GM08714 (cell line): ENCODE measurements around the gene SPTAN1.
"Not testable (repeated sequence)": the region's sequence is repeated elsewhere in the genome, so short reads cannot be mapped to it uniquely, and the experiment has no call there.

ENCODE experiments used
- H3K4me3 ChIP-seq: fragments of 200-500 bp; sonication (Bioruptor generic); 2 replicates; pipeline ENCODE4 v1.5.1; 2014; ENCODE audit warnings: mild to moderate bottlenecking, low read length, inconsistent platforms
- ZNF274 ChIP-seq: IDR thresholded peaks from 2 replicates; pipeline ENCODE4 v1.6.1; 2012; ENCODE audit warnings: mild to moderate bottlenecking, low read depth, low read length

Gene SPTAN1

GRCh38 chr9:128568470-128569078, 16.2 kb downstream of the SPTAN1 start:
- TF ChIP-seq ZNF274, result no peak
- no peak overlapping the region for H3K4me3 ChIP-seq

DNA sequence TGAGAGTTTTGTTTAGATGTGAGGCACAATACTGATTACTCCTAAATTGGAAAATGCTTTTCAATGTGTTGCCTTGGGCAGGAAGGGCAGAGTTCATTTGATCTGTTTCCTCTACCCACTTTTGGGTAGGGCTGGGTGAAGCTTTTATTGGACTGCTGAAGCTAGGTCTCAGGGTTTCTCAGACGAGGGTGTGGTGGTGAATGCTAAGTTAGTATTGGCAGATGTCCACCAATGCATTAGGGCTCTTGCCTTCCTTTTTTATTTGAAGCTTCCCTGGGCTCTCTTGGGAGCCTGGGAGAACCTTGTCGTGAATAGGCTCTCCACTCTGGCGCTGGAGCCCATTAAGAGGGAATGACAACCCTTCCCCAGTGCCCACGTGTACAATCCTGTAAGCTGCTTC, 23.1 kb downstream of the SPTAN1 start:
- TF ChIP-seq ZNF274, result no peak
- H3K4me3 ChIP-seq, result no peak overlapping the region

GRCh38 chr9:128575916-128576315, 23.5 kb downstream of the SPTAN1 start:
- TF ChIP-seq ZNF274, result no peak
- no peak overlapping the region for H3K4me3 ChIP-seq

DNA sequence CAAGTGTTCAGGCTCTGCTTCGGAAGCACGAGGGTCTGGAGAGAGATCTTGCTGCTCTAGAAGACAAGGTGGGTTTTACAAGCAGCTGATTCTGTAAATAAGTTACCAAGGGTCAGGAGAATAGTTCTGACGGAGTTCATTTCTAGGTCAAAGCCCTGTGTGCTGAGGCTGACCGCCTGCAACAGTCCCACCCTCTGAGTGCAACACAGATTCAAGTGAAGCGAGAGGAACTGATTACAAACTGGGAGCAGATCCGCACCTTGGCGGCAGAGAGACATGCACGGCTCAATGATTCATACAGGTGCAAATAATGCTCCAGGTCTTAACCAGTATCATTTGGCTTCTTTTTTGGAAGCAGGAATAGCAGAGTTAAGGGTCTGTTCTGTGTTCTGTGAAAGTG, 24.8 kb downstream of the SPTAN1 start:
- no peak for TF ChIP-seq ZNF274
- H3K4me3 ChIP-seq, result no peak overlapping the region

DNA sequence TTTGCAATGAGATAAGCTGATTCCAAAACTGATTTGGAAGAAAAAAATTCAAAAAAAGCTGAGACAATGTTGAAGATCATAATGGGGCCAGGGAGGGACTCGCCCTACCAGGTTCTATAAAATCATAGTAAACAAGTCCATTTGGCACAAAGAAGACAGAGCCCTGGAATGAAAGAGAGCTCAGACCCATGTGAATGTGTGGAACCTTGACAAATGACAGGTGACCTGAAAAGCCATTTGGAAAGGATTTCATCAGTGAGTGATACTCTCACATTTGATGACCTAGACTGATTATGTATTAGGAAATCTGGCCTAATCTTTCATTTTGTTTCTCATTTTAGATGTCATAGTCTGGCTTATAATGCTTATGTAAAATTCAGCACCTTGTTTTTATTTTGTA, 26.8 kb downstream of the SPTAN1 start:
- H3K4me3 ChIP-seq, result no peak overlapping the region
- no peak for TF ChIP-seq ZNF274

DNA sequence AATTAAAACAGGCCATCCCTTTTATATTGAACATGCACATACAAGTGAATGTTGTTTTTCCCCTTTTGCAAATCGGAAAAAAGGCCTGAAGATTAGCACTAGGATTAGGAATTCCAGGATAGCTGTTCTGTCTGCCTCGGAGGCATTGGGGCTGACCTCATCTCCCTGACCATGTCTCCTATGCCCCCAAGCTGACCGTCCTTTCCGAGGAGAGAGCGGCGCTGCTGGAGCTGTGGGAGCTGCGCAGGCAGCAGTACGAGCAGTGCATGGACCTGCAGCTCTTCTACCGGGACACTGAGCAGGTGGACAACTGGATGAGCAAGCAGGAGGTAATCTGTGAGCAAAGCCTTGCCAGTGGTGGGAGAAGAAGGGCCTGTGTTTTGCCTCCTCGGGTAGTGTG, 28.3 kb downstream of the SPTAN1 start:
- TF ChIP-seq ZNF274, result no peak
- no peak overlapping the region for H3K4me3 ChIP-seq

- H3K4me3 ChIP-seq, result not testable (repeated sequence)
Measured at GRCh38 chr9:128585155-128585554, 32.8 kb downstream of the SPTAN1 start.

- H3K4me3 ChIP-seq, result not testable (repeated sequence)
Measured at GRCh38 chr9:128586934-128587333, 34.5 kb downstream of the SPTAN1 start.

DNA sequence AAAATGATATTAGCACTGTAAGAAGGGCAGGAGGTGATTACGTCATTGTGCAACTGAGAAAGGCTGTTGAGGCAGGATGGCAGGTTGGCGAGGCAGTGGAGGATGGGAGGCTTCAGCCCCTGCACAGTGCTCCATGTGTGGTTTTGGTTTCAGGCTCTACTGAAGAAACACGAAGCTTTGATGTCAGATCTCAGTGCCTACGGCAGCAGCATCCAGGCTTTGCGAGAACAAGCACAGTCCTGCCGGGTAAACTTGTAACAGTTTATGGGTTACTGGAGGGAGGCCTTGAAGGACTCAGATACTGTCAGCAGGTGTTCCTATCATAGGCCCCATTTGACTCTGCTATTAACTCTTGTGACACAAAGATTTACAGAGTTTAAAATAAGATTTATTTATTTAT, 35.1 kb downstream of the SPTAN1 start:
- TF ChIP-seq ZNF274, result no peak
- H3K4me3 ChIP-seq, result no peak overlapping the region

DNA sequence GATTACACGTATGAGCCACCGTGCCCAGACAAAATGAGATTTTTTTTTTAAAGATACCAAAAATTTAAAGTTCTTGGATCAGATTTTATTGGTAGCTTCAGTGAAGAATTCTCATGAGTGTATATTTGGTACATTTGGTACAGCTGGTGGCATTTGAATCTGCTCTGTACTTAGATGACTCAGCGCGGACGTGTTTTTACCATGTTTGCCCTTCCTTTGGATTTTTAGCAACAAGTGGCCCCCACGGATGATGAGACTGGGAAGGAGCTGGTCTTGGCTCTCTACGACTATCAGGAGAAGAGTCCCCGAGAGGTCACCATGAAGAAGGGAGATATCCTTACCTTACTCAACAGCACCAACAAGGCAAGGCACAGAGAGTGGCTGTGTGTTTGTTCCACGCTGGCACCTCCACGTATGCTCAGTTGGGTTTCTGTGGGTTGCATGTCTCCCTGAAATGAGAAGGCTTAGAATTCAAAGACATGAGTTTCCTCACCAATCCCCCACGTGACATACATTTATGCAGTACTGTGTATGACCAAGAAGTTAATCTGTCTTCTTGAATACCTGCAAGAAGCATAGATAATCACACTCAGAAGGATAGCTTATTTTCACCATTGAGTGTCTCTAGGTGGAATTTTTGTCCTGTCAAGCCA, 36.3 kb downstream of the SPTAN1 start:
- TF ChIP-seq ZNF274, result no peak
- H3K4me3 ChIP-seq, result no peak overlapping the region

DNA sequence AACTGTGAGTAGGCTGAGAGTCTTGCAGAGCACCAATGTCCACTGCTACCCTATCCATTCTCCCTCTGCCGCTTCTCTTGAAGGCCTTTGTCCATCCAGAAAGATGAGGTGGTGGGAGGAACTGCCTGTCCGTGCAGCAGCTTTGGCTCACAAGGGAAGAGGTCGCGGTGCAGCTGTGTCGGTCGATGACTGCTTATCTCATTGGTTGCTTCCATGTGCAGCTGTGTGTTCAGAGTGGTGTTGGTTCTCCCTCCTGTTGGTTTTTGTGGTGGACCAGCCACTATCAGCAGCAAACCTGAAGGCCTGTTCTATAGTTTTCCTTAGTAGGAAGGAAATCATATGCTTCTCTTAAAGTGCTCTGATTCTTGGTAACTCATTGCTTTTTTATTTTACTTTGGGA, 40.7 kb downstream of the SPTAN1 start:
- H3K4me3 ChIP-seq, result no peak overlapping the region
- TF ChIP-seq ZNF274, result no peak

GRCh38 chr9:128593856-128594255, 41.5 kb downstream of the SPTAN1 start:
- no peak for TF ChIP-seq ZNF274
- no peak overlapping the region for H3K4me3 ChIP-seq

GRCh38 chr9:128595471-128595870, 43.1 kb downstream of the SPTAN1 start:
- no peak overlapping the region for H3K4me3 ChIP-seq
- no peak for TF ChIP-seq ZNF274

GRCh38 chr9:128600099-128600498, 47.7 kb downstream of the SPTAN1 start:
- H3K4me3 ChIP-seq, result no peak overlapping the region
- no peak for TF ChIP-seq ZNF274

- H3K4me3 ChIP-seq, result no peak overlapping the region
- no peak for TF ChIP-seq ZNF274
Measured at GRCh38 chr9:128603697-128604096, 51.3 kb downstream of the SPTAN1 start.

GRCh38 chr9:128607642-128608350, 55.4 kb downstream of the SPTAN1 start:
- no peak for TF ChIP-seq ZNF274
- H3K4me3 ChIP-seq, result no peak overlapping the region
